H9 (cell line): Measurements from ENCODE around the gene HMG20B. TPM values are rescaled to one million over a fixed set of nuclear protein-coding genes. Genes with fewer than 3 reads are reported as not detected.

Experiments used
- DNase-seq: peaks from one replicate; pipeline ENCODE4 v3.0.0-alpha.2; 2017
- H2AFZ ChIP-seq: one replicate; pipeline ENCODE4 v1.6.1; 2013; ENCODE audit warnings: mild to moderate bottlenecking, low read length, control low read depth, moderate library complexity
- H2AK5ac ChIP-seq: 2 replicates; pipeline ENCODE4 v1.6.1; 2013; ENCODE audit warnings: low read length, control low read depth, mixed read lengths; ENCODE audit not compliant: insufficient read length
- H2BK120ac ChIP-seq: one replicate; pipeline ENCODE4 v1.6.1; 2013; ENCODE audit warnings: low read depth, mild to moderate bottlenecking, low read length, control low read depth, inconsistent platforms; ENCODE audit not compliant: poor library complexity, severe bottlenecking
- H2BK12ac ChIP-seq: 2 replicates; pipeline ENCODE4 v1.6.1; 2013; ENCODE audit warnings: low read length, control low read depth, mixed read lengths, low read depth; ENCODE audit not compliant: insufficient read length
- H2BK15ac ChIP-seq: 2 replicates; pipeline ENCODE4 v1.6.1; 2013; ENCODE audit warnings: low read depth, low read length, control low read depth
- H2BK20ac ChIP-seq: one replicate; pipeline ENCODE4 v1.6.1; 2013; ENCODE audit warnings: low read depth, mild to moderate bottlenecking, low read length, control low read depth, inconsistent platforms; ENCODE audit not compliant: poor library complexity, severe bottlenecking
- H2BK5ac ChIP-seq: 2 replicates; pipeline ENCODE4 v1.6.1; 2013; ENCODE audit warnings: low read length, control low read depth, mixed read lengths; ENCODE audit not compliant: insufficient read length
- H3K14ac ChIP-seq: 2 replicates; pipeline ENCODE4 v1.6.1; 2013; ENCODE audit warnings: low read length, control low read depth; ENCODE audit not compliant: insufficient read depth
- H3K18ac ChIP-seq: 2 replicates; pipeline ENCODE4 v1.6.1; 2013; ENCODE audit warnings: low read depth, mild to moderate bottlenecking, mixed read lengths, low read length, control low read depth; ENCODE audit not compliant: insufficient read length
- H3K23ac ChIP-seq: 2 replicates; pipeline ENCODE4 v1.6.1; 2013; ENCODE audit warnings: low read length, control low read depth, mixed read lengths, low read depth; ENCODE audit not compliant: insufficient read length
- H3K23me2 ChIP-seq: 2 replicates; pipeline ENCODE4 v1.6.1; 2013; ENCODE audit warnings: low read depth, mild to moderate bottlenecking, mixed read lengths, low read length, control low read depth; ENCODE audit not compliant: insufficient read length, poor library complexity, severe bottlenecking
- H3K27ac ChIP-seq: 2 replicates; pipeline ENCODE4 v1.5.1; 2013; ENCODE audit warnings: low read length, control low read depth, mixed read lengths, low read depth; ENCODE audit not compliant: insufficient read length
- H3K27me3 ChIP-seq: 2 replicates; pipeline ENCODE4 v1.6.1; 2013; ENCODE audit warnings: low read length, control low read depth, inconsistent platforms; ENCODE audit not compliant: insufficient read depth
- H3K4ac ChIP-seq: 2 replicates; pipeline ENCODE4 v1.6.1; 2013; ENCODE audit warnings: low read depth, mild to moderate bottlenecking, control low read depth, inconsistent platforms, low read length, moderate library complexity
- H3K4me1 ChIP-seq: 2 replicates; pipeline ENCODE4 v1.6.1; 2013; ENCODE audit warnings: low read length, control low read depth, inconsistent platforms; ENCODE audit not compliant: insufficient read depth
- H3K4me2 ChIP-seq: 2 replicates; pipeline ENCODE4 v1.6.1; 2013; ENCODE audit warnings: low read length, control low read depth, mixed read lengths; ENCODE audit not compliant: insufficient read length, insufficient read depth
- H3K56ac ChIP-seq: 2 replicates; pipeline ENCODE4 v1.6.1; 2013; ENCODE audit warnings: low read depth, mild to moderate bottlenecking, mixed read lengths, low read length, control low read depth; ENCODE audit not compliant: insufficient read length
- H3K79me1 ChIP-seq: 2 replicates; pipeline ENCODE4 v1.6.1; 2013; ENCODE audit warnings: low read depth, mild to moderate bottlenecking, moderate library complexity, low read length, control low read depth, inconsistent platforms; ENCODE audit not compliant: insufficient read depth, poor library complexity, severe bottlenecking
- H3K79me2 ChIP-seq: 2 replicates; pipeline ENCODE4 v1.6.1; 2013; ENCODE audit warnings: low read length, control low read depth, inconsistent platforms; ENCODE audit not compliant: insufficient read depth
- H3K9ac ChIP-seq: 2 replicates; pipeline ENCODE4 v1.6.1; 2013; ENCODE audit warnings: low read length, control low read depth, mixed read lengths; ENCODE audit not compliant: insufficient read length; ENCODE audit errors: extremely low read depth
- H3K9me3 ChIP-seq: one replicate; pipeline ENCODE4 v1.6.1; 2013; ENCODE audit warnings: low read depth, low read length, inconsistent platforms; ENCODE audit not compliant: control insufficient read depth
- H3T11ph ChIP-seq: one replicate; pipeline ENCODE4 v1.6.1; 2013; ENCODE audit warnings: mild to moderate bottlenecking, low read length, control low read depth, inconsistent platforms
- H4K20me1 ChIP-seq: one replicate; pipeline ENCODE4 v1.6.1; 2013; ENCODE audit not compliant: control insufficient read depth, insufficient read length, insufficient read depth
- H4K5ac ChIP-seq: 2 replicates; pipeline ENCODE4 v1.6.1; 2013; ENCODE audit warnings: low read depth, mild to moderate bottlenecking, mixed read lengths, low read length, control low read depth; ENCODE audit not compliant: insufficient read length
- H4K8ac ChIP-seq: replicated peaks from 2 replicates; pipeline ENCODE4 v1.6.1; 2013; ENCODE audit warnings: low read length, control low read depth, mixed read lengths, low read depth; ENCODE audit not compliant: insufficient read length
- H4K91ac ChIP-seq: 2 replicates; pipeline ENCODE4 v1.6.1; 2013; ENCODE audit warnings: low read depth, mild to moderate bottlenecking, moderate library complexity, mixed read lengths, low read length, control low read depth; ENCODE audit not compliant: insufficient read length
- H3K27ac Mint-ChIP-seq, 3 experiments: 2 replicates in 2 of 3; 3 replicates in 1 of 3; pipeline ENCODE4 v1.8.0; 2020 to 2021; ENCODE audit warnings: mixed read lengths in 3 of 3, mild to moderate bottlenecking in 1 of 3, moderate library complexity in 1 of 3
- H3K27me3 Mint-ChIP-seq: 2 replicates; pipeline ENCODE4 v1.8.0; 2021; ENCODE audit warnings: low read depth, mild to moderate bottlenecking, moderate library complexity, mixed read lengths
- H3K36me3 Mint-ChIP-seq, 3 experiments: 2 replicates in 2 of 3; 3 replicates in 1 of 3; pipeline ENCODE4 v1.8.0; 2020 to 2021; ENCODE audit warnings: low read depth in 3 of 3, mixed read lengths in 3 of 3; ENCODE audit not compliant: insufficient read depth in 1 of 3
- H3K4me1 Mint-ChIP-seq, 2 experiments: 2 replicates each; pipeline ENCODE4 v1.8.0; 2020; ENCODE audit warnings: mixed read lengths in 2 of 2
- H3K4me3 Mint-ChIP-seq, 2 experiments: 2 replicates in 1 of 2; 3 replicates in 1 of 2; pipeline ENCODE4 v1.8.0; 2020 to 2021; ENCODE audit warnings: mild to moderate bottlenecking in 2 of 2, mixed read lengths in 2 of 2, moderate library complexity in 1 of 2
- H3K9me3 Mint-ChIP-seq, 2 experiments: 2 replicates in 1 of 2; 3 replicates in 1 of 2; pipeline ENCODE4 v1.8.0; 2020; ENCODE audit warnings: mild to moderate bottlenecking in 2 of 2, mixed read lengths in 2 of 2, moderate library complexity in 1 of 2
- CTCF ChIP-seq: fragments of 200-600 bp; sonication (generic); conservative IDR thresholded peaks from 3 replicates; pipeline ENCODE4 v1.8.0; 2021; ENCODE audit warnings: antibody characterized with exemption, mild to moderate bottlenecking
- WGBS: extraction: QIAGEN DNeasy Blood & Tissue Kit; methylation state at CpG from one replicate; pipeline ENCODE4 v1.1.7; 2013; ENCODE audit warnings: missing lambda C conversion rate, low lambda C conversion rate, mixed read lengths; ENCODE audit not compliant: insufficient read length; ENCODE audit errors: extremely low coverage; 5-methylcytosine and 5-hydroxymethylcytosine counted together
- total RNA-seq: library from RNA; stranded (reverse); gene quantifications from 2 replicates; pipeline ENCODE4 v1.2.1, GENCODE V29; 2021

Gene HMG20B
- total RNA-seq, 1 experiment from 2014 or later, result 58.1 TPM

GRCh38 chr19:3535235-3535535 lies 37.6 kb upstream of the HMG20B start:
- Histone ChIP-seq H4K5ac (no peak overlapping the region), H4K20me1 (no peaks in the 10 kb centered on the region), H3K4ac (no peak overlapping the region), H4K8ac (no peak overlapping the region), H3K14ac (no peak overlapping the region), H2AFZ (no peak overlapping the region), H3K27me3 (no peaks in the 10 kb centered on the region), H3K79me1 (no peaks in the 10 kb centered on the region), H3K56ac (no peak overlapping the region), H3K79me2 (no peaks in the 10 kb centered on the region), H3K9me3 (no peaks in the 10 kb centered on the region), H3T11ph (no peak overlapping the region), H2AK5ac (no peak overlapping the region), H2BK20ac (no peak overlapping the region), H2BK15ac (no peak overlapping the region), H2BK12ac (no peak overlapping the region), H3K4me2 (no peak overlapping the region), H2BK120ac (no peak overlapping the region), H3K27ac (no peak overlapping the region), H3K9ac (no peak overlapping the region), H3K4me1 (no peaks in the 10 kb centered on the region), H3K18ac (no peak overlapping the region), H3K23me2 (no peaks in the 10 kb centered on the region), H4K91ac (no peak overlapping the region), H3K23ac (no peak overlapping the region), H2BK5ac (no peak overlapping the region)
- Mint-ChIP-seq H3K4me1 (peaks cover 6 to 14% of the 10 kb centered on the region in 2 experiments; a peak in 3 of 4 replicates), H3K4me3 (no peak overlapping the region; a peak in 1 of 5 replicates), H3K9me3 (no peaks in the 10 kb centered on the region), H3K27me3 (no peaks in the 10 kb centered on the region; the same call in 1 of the 2 replicates), H3K27ac (no peak overlapping the region), H3K36me3 (peaks cover 17 to 58% (median 56%) of the 10 kb centered on the region in 3 experiments; a peak in 6 of 7 replicates)
- TF ChIP-seq CTCF, result no peak
- no peak for DNase-seq
- no CpG with 5 or more reads among the region's 9 CpGs for WGBS
